Activated CD4-positive, alpha-beta T cell treated with anti-CD3 and anti-CD28 coated beads, Interleukin-2, amount 50 U/mL, for 4 hours (primary cell): ENCODE data around the gene TLE7.

Source experiments
- DNase-seq, 2 experiments: peaks; one replicate each; pipeline ENCODE4 v3.0.0-alpha.2; 2020

Gene TLE7

GRCh38 chr16:71442051-71442440, at the start of gene TLE7:
Gene TLE7 (minus strand): TSS chr16:71442054. CDS start chr16:71433324, 8,730 bp downstream.
- no peak for DNase-seq

GRCh38 chr16:71491054-71491453, 49.2 kb upstream of the TLE7 start:
- DNase-seq: no peak

- no peak for DNase-seq
Observed at GRCh38 chr16:71490361-71490760, 48.5 kb upstream of the TLE7 start.

GRCh38 chr16:71489122-71489521, 47.3 kb upstream of the TLE7 start, which contains the start of gene ZNF19:
Gene ZNF19 (minus strand): TSS chr16:71489324. CDS start chr16:71482114, 7,210 bp downstream.
- no peak for DNase-seq

- DNase-seq: peak; percentile 62 to 68
Observed at GRCh38 chr16:71484006-71484893, 42.4 kb upstream of the TLE7 start.

GRCh38 chr16:71482569-71482968, 40.7 kb upstream of the TLE7 start:
- no peak for DNase-seq

GRCh38 chr16:71480956-71481355, 39.1 kb upstream of the TLE7 start:
- DNase-seq: no peak

- DNase-seq: no peak
Observed at GRCh38 chr16:71479420-71479819, 37.6 kb upstream of the TLE7 start.

GRCh38 chr16:71476457-71477124, 34.7 kb upstream of the TLE7 start:
- no peak for DNase-seq

GRCh38 chr16:71474864-71475263, 33.0 kb upstream of the TLE7 start:
- DNase-seq: no peak

- DNase-seq: no peak
Observed at GRCh38 chr16:71473891-71474290, 32.0 kb upstream of the TLE7 start.

- DNase-seq: no peak
Observed at GRCh38 chr16:71472931-71473330, 31.1 kb upstream of the TLE7 start.

GRCh38 chr16:71472051-71472450, 30.2 kb upstream of the TLE7 start:
- no peak for DNase-seq

GRCh38 chr16:71467810-71468209, 26.0 kb upstream of the TLE7 start:
- DNase-seq: peak; percentile 33 to 37

- DNase-seq: no peak
Observed at GRCh38 chr16:71464231-71464630, 22.4 kb upstream of the TLE7 start.

GRCh38 chr16:71461686-71462648, 20.1 kb upstream of the TLE7 start, which contains the start of gene ZNF23:
Gene ZNF23 (minus strand): TSS chr16:71462247. CDS start chr16:71456796, 5,451 bp downstream.
- DNase-seq: peak; percentile 62 to 63

- no peak for DNase-seq
Observed at GRCh38 chr16:71460941-71461340, 19.1 kb upstream of the TLE7 start.

- no peak for DNase-seq
Observed at GRCh38 chr16:71460236-71460635, 18.4 kb upstream of the TLE7 start.

GRCh38 chr16:71459510-71459909, 17.7 kb upstream of the TLE7 start:
- DNase-seq: no peak

- DNase-seq: no peak
Observed at GRCh38 chr16:71456801-71457200, 14.9 kb upstream of the TLE7 start.

- DNase-seq: no peak
Observed at GRCh38 chr16:71453036-71453435, 11.2 kb upstream of the TLE7 start.

GRCh38 chr16:71449020-71449419, 7.2 kb upstream of the TLE7 start:
- DNase-seq: no peak
